NB4 (cell line): ENCODE data around the gene FAM53A.

Experiments used
- DNase-seq: peaks from one replicate; pipeline ENCODE4 v3.0.0; 2010; ENCODE audit warnings: low read depth
- H3K4me3 ChIP-seq: one replicate; pipeline ENCODE4 v1.5.1; 2011; ENCODE audit warnings: mild to moderate bottlenecking, low read depth, low read length, moderate library complexity
- CTCF ChIP-seq: IDR thresholded peaks from one replicate; pipeline ENCODE4 v1.5.1; 2012; ENCODE audit warnings: low read depth, low read length
- MAX ChIP-seq: IDR thresholded peaks from 2 replicates; pipeline ENCODE4 v1.6.1; 2011; ENCODE audit warnings: low read depth, low read length
- MYC ChIP-seq: IDR thresholded peaks from 2 replicates; pipeline ENCODE4 v1.6.1; 2011; ENCODE audit warnings: low read depth, low read length
- POLR2A ChIP-seq: IDR thresholded peaks from 2 replicates; pipeline ENCODE4 v1.6.1; 2011; ENCODE audit warnings: mild to moderate bottlenecking; ENCODE audit not compliant: insufficient read length; ENCODE audit errors: extremely low read depth

Gene FAM53A

GRCh38 chr4:1622238-1622637 is 61.9 kb downstream of the FAM53A start:
- TF ChIP-seq MYC (no peak), POLR2A (no peak), MAX (no peak), CTCF (no peak)
- DNase-seq, result no peak
- no peak overlapping the region for H3K4me3 ChIP-seq

GRCh38 chr4:1621526-1621925 is 62.6 kb downstream of the FAM53A start:
- H3K4me3 ChIP-seq, result no peak overlapping the region
- DNase-seq, result no peak
- no peak for TF ChIP-seq CTCF
- TF ChIP-seq MAX, result no peak
- TF ChIP-seq MYC, result no peak
- no peak for TF ChIP-seq POLR2A

GRCh38 chr4:1619151-1619672 is 64.9 kb downstream of the FAM53A start:
- TF ChIP-seq CTCF (no peak), MYC (no peak), POLR2A (no peak), MAX (no peak)
- no peak for DNase-seq
- H3K4me3 ChIP-seq, result no peak overlapping the region

- no peak for DNase-seq
- TF ChIP-seq POLR2A (no peak), MAX (no peak), MYC (no peak), CTCF (no peak)
- H3K4me3 ChIP-seq, result no peak overlapping the region
Observed at GRCh38 chr4:1618438-1618837, 65.7 kb downstream of the FAM53A start.

- DNase-seq, result no peak
- H3K4me3 ChIP-seq, result no peak overlapping the region
- TF ChIP-seq POLR2A (no peak), CTCF (no peak), MAX (no peak), MYC (no peak)
Observed at GRCh38 chr4:1616557-1616930, 67.6 kb downstream of the FAM53A start.

- no peak overlapping the region for H3K4me3 ChIP-seq
- no peak for DNase-seq
- no peak for TF ChIP-seq MAX
- no peak for TF ChIP-seq POLR2A
- TF ChIP-seq MYC, result no peak
- no peak for TF ChIP-seq CTCF
Observed at GRCh38 chr4:1615786-1616556, 68.1 kb downstream of the FAM53A start.
